HepG2 (cell line): ENCODE results near the gene TLN1.

Source experiments
- ATF7-NPFF ChIP-seq: sonication (generic); formaldehyde crosslinking; IDR thresholded peaks from 2 replicates; pipeline ENCODE4 v1.8.1; 2023; ENCODE audit warnings: mild to moderate bottlenecking, low read depth, missing genetic modification reagents, moderate library complexity
- HMG20A ChIP-seq: IDR thresholded peaks from 2 replicates; pipeline ENCODE4 v1.6.1; 2016; ENCODE audit warnings: borderline replicate concordance
- MLLT10 ChIP-seq: sonication (generic); formaldehyde crosslinking; IDR thresholded peaks from 2 replicates; pipeline ENCODE4 v1.4.0; 2020; ENCODE audit warnings: missing genetic modification reagents
- NBN ChIP-seq: fragments of 450-650 bp; conservative IDR thresholded peaks from 2 replicates; pipeline ENCODE4 v1.6.1; 2017
- NFE2L2 ChIP-seq: fragments of 150-350 bp; IDR thresholded peaks from 2 replicates; pipeline ENCODE4 v1.6.1; 2014; ENCODE audit warnings: low read length
- ONECUT2 ChIP-seq: sonication (generic); formaldehyde crosslinking; IDR thresholded peaks from 2 replicates; pipeline ENCODE4 v1.4.0; 2020; ENCODE audit warnings: missing genetic modification reagents
- SIN3A ChIP-seq: IDR thresholded peaks from 2 replicates; pipeline ENCODE4 v1.6.1; 2011; ENCODE audit warnings: low read depth, mild to moderate bottlenecking, control low read depth, low read length, borderline replicate concordance
- SMAD1 ChIP-seq: sonication (generic); formaldehyde crosslinking; IDR thresholded peaks from 2 replicates; pipeline ENCODE4 v1.4.0; 2020; ENCODE audit warnings: missing genetic modification reagents, low read depth, mild to moderate bottlenecking, borderline replicate concordance
- SP2 ChIP-seq: sonication (generic); formaldehyde crosslinking; IDR thresholded peaks from 2 replicates; pipeline ENCODE4 v1.5.1; 2020; ENCODE audit warnings: mild to moderate bottlenecking, missing genetic modification reagents
- ZNF367 ChIP-seq: sonication (generic); formaldehyde crosslinking; IDR thresholded peaks from 2 replicates; pipeline ENCODE4 v1.4.0; 2020; ENCODE audit warnings: missing genetic modification reagents, borderline replicate concordance
- ZNF430 ChIP-seq: sonication (generic); formaldehyde crosslinking; IDR thresholded peaks from 2 replicates; pipeline ENCODE4 v1.9.0; 2021; ENCODE audit warnings: mild to moderate bottlenecking, missing genetic modification reagents
- TF ChIP-seq, protein P1 (sequence below): sonication (generic); formaldehyde crosslinking; IDR thresholded peaks from 2 replicates; pipeline ENCODE4 v1.5.0; 2020; ENCODE audit warnings: mild to moderate bottlenecking, missing genetic modification reagents, moderate library complexity
- TF ChIP-seq, protein P2 (sequence below), 2 experiments: fragments of 450-650 bp in 1 of 2; sonication (generic) in 1 of 2; formaldehyde crosslinking; IDR thresholded peaks; 2 replicates each; pipeline versions ENCODE4 v1.5.0 to v1.8.0; 2020 to 2022; ENCODE audit warnings: mild to moderate bottlenecking in 1 of 2, missing genetic modification reagents in 1 of 2

DNA sequence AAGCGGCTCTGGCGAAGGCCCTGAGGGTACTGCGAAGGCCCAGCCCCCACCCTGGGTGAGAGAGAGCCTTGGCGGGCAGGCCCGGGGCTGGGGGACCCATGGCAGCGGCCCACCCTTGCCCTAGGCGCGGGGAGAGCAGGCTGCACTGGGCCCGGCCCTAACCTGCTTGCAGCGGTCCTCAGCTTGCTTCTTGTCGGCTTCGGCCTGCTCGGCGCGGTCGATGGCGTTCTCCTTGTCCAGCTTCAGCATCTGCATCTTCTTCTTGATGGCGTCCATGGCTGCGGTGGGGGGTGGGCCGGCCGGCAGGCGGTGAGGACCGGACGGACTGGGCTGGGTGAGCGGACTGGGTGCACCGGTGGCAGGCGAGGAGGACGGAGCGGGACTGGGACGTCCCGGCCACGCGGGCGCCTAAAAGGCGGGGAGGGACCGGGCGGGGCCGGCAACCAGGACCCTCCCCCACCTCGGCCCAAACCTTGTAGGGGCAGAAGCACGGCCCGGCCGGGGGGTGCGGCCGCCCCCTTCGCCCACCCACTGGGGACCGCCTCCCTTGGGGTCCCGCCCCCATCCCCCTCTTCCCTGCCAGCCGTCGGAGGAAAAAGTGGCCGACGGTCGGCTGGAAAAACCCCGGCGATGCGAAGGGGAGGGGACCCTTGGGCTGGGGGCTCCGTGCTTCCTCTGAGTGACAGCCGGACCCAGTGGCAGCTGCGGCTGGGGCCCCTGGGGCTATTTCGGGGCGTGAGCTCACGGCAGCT is 42.3 kb downstream of the TLN1 start, which contains the start of gene TPM2:
- TF ChIP-seq, protein P1, sequence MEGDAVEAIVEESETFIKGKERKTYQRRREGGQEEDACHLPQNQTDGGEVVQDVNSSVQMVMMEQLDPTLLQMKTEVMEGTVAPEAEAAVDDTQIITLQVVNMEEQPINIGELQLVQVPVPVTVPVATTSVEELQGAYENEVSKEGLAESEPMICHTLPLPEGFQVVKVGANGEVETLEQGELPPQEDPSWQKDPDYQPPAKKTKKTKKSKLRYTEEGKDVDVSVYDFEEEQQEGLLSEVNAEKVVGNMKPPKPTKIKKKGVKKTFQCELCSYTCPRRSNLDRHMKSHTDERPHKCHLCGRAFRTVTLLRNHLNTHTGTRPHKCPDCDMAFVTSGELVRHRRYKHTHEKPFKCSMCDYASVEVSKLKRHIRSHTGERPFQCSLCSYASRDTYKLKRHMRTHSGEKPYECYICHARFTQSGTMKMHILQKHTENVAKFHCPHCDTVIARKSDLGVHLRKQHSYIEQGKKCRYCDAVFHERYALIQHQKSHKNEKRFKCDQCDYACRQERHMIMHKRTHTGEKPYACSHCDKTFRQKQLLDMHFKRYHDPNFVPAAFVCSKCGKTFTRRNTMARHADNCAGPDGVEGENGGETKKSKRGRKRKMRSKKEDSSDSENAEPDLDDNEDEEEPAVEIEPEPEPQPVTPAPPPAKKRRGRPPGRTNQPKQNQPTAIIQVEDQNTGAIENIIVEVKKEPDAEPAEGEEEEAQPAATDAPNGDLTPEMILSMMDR (CRISPR knock-in tag): no peak
- TF ChIP-seq, protein P2, sequence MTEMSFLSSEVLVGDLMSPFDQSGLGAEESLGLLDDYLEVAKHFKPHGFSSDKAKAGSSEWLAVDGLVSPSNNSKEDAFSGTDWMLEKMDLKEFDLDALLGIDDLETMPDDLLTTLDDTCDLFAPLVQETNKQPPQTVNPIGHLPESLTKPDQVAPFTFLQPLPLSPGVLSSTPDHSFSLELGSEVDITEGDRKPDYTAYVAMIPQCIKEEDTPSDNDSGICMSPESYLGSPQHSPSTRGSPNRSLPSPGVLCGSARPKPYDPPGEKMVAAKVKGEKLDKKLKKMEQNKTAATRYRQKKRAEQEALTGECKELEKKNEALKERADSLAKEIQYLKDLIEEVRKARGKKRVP (CRISPR knock-in tag; IDR thresholded peaks at IDR 0.05): no peak
- TF ChIP-seq SMAD1: no peak
- TF ChIP-seq NFE2L2: no peak
- no peak for TF ChIP-seq NBN
- no peak for TF ChIP-seq ATF7-NPFF
- TF ChIP-seq MLLT10 (CRISPR knock-in tag): no peak
- no peak for TF ChIP-seq ONECUT2 (CRISPR knock-in tag)
- TF ChIP-seq ZNF367 (CRISPR knock-in tag): no peak
- no peak for TF ChIP-seq ZNF430 (CRISPR knock-in tag)
- TF ChIP-seq SP2 (CRISPR knock-in tag): 0 out of 2 replicates have a peak, but pooled peaks have one; percentile 16
- no peak for TF ChIP-seq HMG20A (CRISPR knock-in tag)
- no peak for TF ChIP-seq SIN3A
